ENCODE results near the gene TEKT1. TPM values are rescaled to one million over a fixed set of nuclear protein-coding genes. Genes with fewer than 3 reads are reported as not detected.

TEKT1 gene
- total and polyA plus RNA-seq, 3 donors from 2014 or later: 7.0 to 61.3 (median 15.6) TPM

GRCh38 chr17:6868582-6868981 lies 37.1 kb upstream of the TEKT1 start:
- no peak overlapping the region for H3K4me3 ChIP-seq
- no peak for DNase-seq

GRCh38 chr17:6867849-6868248 lies 36.3 kb upstream of the TEKT1 start:
- H3K4me3 ChIP-seq: no peak overlapping the region
- 75 to 92% methylated on average over 3 of the region's 3 CpGs for WGBS, 2 donors
- H3K4me1 ChIP-seq: no peaks in the 10 kb centered on the region
- H3K27ac ChIP-seq: no peak overlapping the region
- no peaks in the 10 kb centered on the region for H3K9me3 ChIP-seq
- no peak for DNase-seq
- TF ChIP-seq CTCF (IDR thresholded peaks at IDR 0.05): no peak
- TF ChIP-seq POLR2A (IDR thresholded peaks at IDR 0.05): no peak
- H3K27me3 ChIP-seq: no peaks in the 10 kb centered on the region
- intact Hi-C loops (cut with DNase I; ENCODE audit: low total_unique reads): no loop called here
- H3K36me3 ChIP-seq (ENCODE audit: low read depth, missing control alignments): no peaks in the 10 kb centered on the region

More at GRCh38 chr17:6868582-6868981, 37.1 kb upstream of the TEKT1 start:
- H3K27me3 ChIP-seq: no peaks in the 10 kb centered on the region
- no peak overlapping the region for H3K27ac ChIP-seq
- intact Hi-C loops (cut with DNase I; ENCODE audit: low total_unique reads): no loop called here
- WGBS, 2 donors: 71 to 84% methylated on average over 2 of the region's 2 CpGs
- H3K36me3 ChIP-seq (ENCODE audit: low read depth, missing control alignments): no peaks in the 10 kb centered on the region
- H3K4me1 ChIP-seq: no peaks in the 10 kb centered on the region
- H3K9me3 ChIP-seq: no peaks in the 10 kb centered on the region
- TF ChIP-seq CTCF (IDR thresholded peaks at IDR 0.05) (no peak), POLR2A (IDR thresholded peaks at IDR 0.05) (no peak)

GRCh38 chr17:6862825-6863224 lies 31.3 kb upstream of the TEKT1 start:
- intact Hi-C loops (cut with DNase I; ENCODE audit: low total_unique reads): no loop called here

GRCh38 chr17:6862122-6862521 lies 30.6 kb upstream of the TEKT1 start:
- Histone ChIP-seq H3K27me3 (no peaks in the 10 kb centered on the region), H3K27ac (no peak overlapping the region), H3K4me1 (no peaks in the 10 kb centered on the region), H3K36me3 (ENCODE audit: low read depth, missing control alignments) (no peaks in the 10 kb centered on the region), H3K4me3 (no peak overlapping the region), H3K9me3 (no peaks in the 10 kb centered on the region)
- 86 to 96% methylated on average over 2 of the region's 2 CpGs for WGBS, 2 donors
- no peak for TF ChIP-seq POLR2A (IDR thresholded peaks at IDR 0.05)
- TF ChIP-seq CTCF (IDR thresholded peaks at IDR 0.05): no peak
- DNase-seq: no peak
- intact Hi-C loops (cut with DNase I; ENCODE audit: low total_unique reads): no loop called here

More at GRCh38 chr17:6862825-6863224, 31.3 kb upstream of the TEKT1 start:
- Histone ChIP-seq H3K36me3 (ENCODE audit: low read depth, missing control alignments) (no peaks in the 10 kb centered on the region), H3K4me1 (no peaks in the 10 kb centered on the region), H3K4me3 (no peak overlapping the region), H3K27ac (no peak overlapping the region), H3K27me3 (no peaks in the 10 kb centered on the region), H3K9me3 (no peaks in the 10 kb centered on the region)
- 96 to 100% methylated on average over 4 of the region's 4 CpGs for WGBS, 2 donors
- DNase-seq: no peak
- TF ChIP-seq CTCF (IDR thresholded peaks at IDR 0.05): no peak
- no peak for TF ChIP-seq POLR2A (IDR thresholded peaks at IDR 0.05)

- Histone ChIP-seq H3K4me3 (no peak overlapping the region), H3K27me3 (no peaks in the 10 kb centered on the region), H3K4me1 (no peaks in the 10 kb centered on the region), H3K36me3 (ENCODE audit: low read depth, missing control alignments) (no peaks in the 10 kb centered on the region), H3K9me3 (no peaks in the 10 kb centered on the region), H3K27ac (no peak overlapping the region)
- DNase-seq: no peak
- TF ChIP-seq POLR2A (IDR thresholded peaks at IDR 0.05): no peak
- TF ChIP-seq CTCF (IDR thresholded peaks at IDR 0.05): no peak
- intact Hi-C loops (cut with DNase I; ENCODE audit: low total_unique reads): no loop called here
- WGBS, 2 donors: 85 to 91% methylated on average over 2 of the region's 2 CpGs
Measured at GRCh38 chr17:6857904-6858303, 26.4 kb upstream of the TEKT1 start.

Measured in testis (tissue), 3 donors.